ENCODE results near the gene KIR3DL1.
"Not testable (repeated sequence)": the region's sequence is repeated elsewhere in the genome, so short reads cannot be mapped to it uniquely, and the experiment has no call there.

KIR3DL1 gene

GRCh38 chr19:54804571-54804970, 11.7 kb upstream of the KIR3DL1 start:
- no peak for DNase-seq (ENCODE audit: low read depth, low spot score)
- CTCF ChIA-PET: no interaction called here
- no peak overlapping the region for H3K4me3 ChIP-seq (ENCODE audit: low read depth, low read length)
- POLR2A ChIA-PET: no interaction called here
- no peak for TF ChIP-seq CTCF (IDR thresholded peaks at IDR 0.05; ENCODE audit: insufficient read depth, low read length, missing control alignments)

GRCh38 chr19:54805665-54806515, 10.4 kb upstream of the KIR3DL1 start:
- DNase-seq (ENCODE audit: low read depth, low spot score): no peak
- ChIA-PET CTCF (no interaction called here), POLR2A (no interaction called here)
- TF ChIP-seq CTCF (IDR thresholded peaks at IDR 0.05; ENCODE audit: insufficient read depth, low read length, missing control alignments): no peak
- H3K4me3 ChIP-seq (ENCODE audit: low read depth, low read length): no peak overlapping the region

- CTCF ChIA-PET: no interaction called here
- no peak overlapping the region for H3K4me3 ChIP-seq (ENCODE audit: low read depth, low read length)
- POLR2A ChIA-PET: no interaction called here
- no peak for DNase-seq (ENCODE audit: low read depth, low spot score)
- TF ChIP-seq CTCF (IDR thresholded peaks at IDR 0.05; ENCODE audit: insufficient read depth, low read length, missing control alignments): no peak
These were observed 9.8 kb upstream of the KIR3DL1 start for GRCh38 chr19:54806516-54806838.

GRCh38 chr19:54814571-54814970, 1.7 kb upstream of the KIR3DL1 start:
- H3K4me3 ChIP-seq (ENCODE audit: low read depth, low read length); DNase-seq (ENCODE audit: low read depth, low spot score); CTCF ChIA-PET; POLR2A ChIA-PET: not testable (repeated sequence)

- ChIA-PET CTCF (no interaction called here), POLR2A (no interaction called here)
These were observed 1.6 kb downstream of the KIR3DL1 start for GRCh38 chr19:54817670-54818536.

GRCh38 chr19:54824416-54824815, 8.1 kb downstream of the KIR3DL1 start:
- POLR2A ChIA-PET; H3K4me3 ChIP-seq (ENCODE audit: low read depth, low read length); DNase-seq (ENCODE audit: low read depth, low spot score); CTCF ChIA-PET: not testable (repeated sequence)

More at GRCh38 chr19:54817670-54818536, 1.6 kb downstream of the KIR3DL1 start:
- no peak for DNase-seq (ENCODE audit: low read depth, low spot score)
- TF ChIP-seq CTCF (IDR thresholded peaks at IDR 0.05; ENCODE audit: insufficient read depth, low read length, missing control alignments): no peak
- no peak overlapping the region for H3K4me3 ChIP-seq (ENCODE audit: low read depth, low read length)

- POLR2A ChIA-PET; CTCF ChIA-PET; DNase-seq (ENCODE audit: low read depth, low spot score); H3K4me3 ChIP-seq (ENCODE audit: low read depth, low read length): not testable (repeated sequence)
These were observed 9.1 kb downstream of the KIR3DL1 start for GRCh38 chr19:54825326-54825725.

- CTCF ChIA-PET; DNase-seq (ENCODE audit: low read depth, low spot score); POLR2A ChIA-PET; H3K4me3 ChIP-seq (ENCODE audit: low read depth, low read length): not testable (repeated sequence)
These were observed 11.8 kb downstream of the KIR3DL1 start for GRCh38 chr19:54828064-54828463.

GRCh38 chr19:54832496-54832895, 16.2 kb downstream of the KIR3DL1 start, which contains the start of gene KIR2DS4:
TSS of gene KIR2DS4 (plus strand) at chr19:54832676.
- H3K4me3 ChIP-seq (ENCODE audit: low read depth, low read length); CTCF ChIA-PET; DNase-seq (ENCODE audit: low read depth, low spot score); POLR2A ChIA-PET: not testable (repeated sequence)

- DNase-seq (ENCODE audit: low read depth, low spot score); POLR2A ChIA-PET; CTCF ChIA-PET; H3K4me3 ChIP-seq (ENCODE audit: low read depth, low read length): not testable (repeated sequence)
These were observed 18.9 kb downstream of the KIR3DL1 start for GRCh38 chr19:54835126-54835525.

GRCh38 chr19:54837522-54837921, 21.3 kb downstream of the KIR3DL1 start:
- H3K4me3 ChIP-seq (ENCODE audit: low read depth, low read length); POLR2A ChIA-PET; DNase-seq (ENCODE audit: low read depth, low spot score); CTCF ChIA-PET: not testable (repeated sequence)

GRCh38 chr19:54843171-54843570, 26.9 kb downstream of the KIR3DL1 start:
- H3K4me3 ChIP-seq (ENCODE audit: low read depth, low read length); CTCF ChIA-PET; DNase-seq (ENCODE audit: low read depth, low spot score); POLR2A ChIA-PET: not testable (repeated sequence)
